HG03280 (cell line): ENCODE measurements around the gene TNRC6C.

ENCODE experiments used
- ATAC-seq: cut with Tn5 transposase; IDR thresholded peaks from one replicate; pipeline ENCODE4 v1.9.1; 2021; ENCODE audit warnings: mild to moderate bottlenecking, moderate library complexity; ENCODE audit not compliant: unreplicated experiment

TNRC6C gene

GRCh38 chr17:78123258-78123929 lies 164.9 kb downstream of the TNRC6C start:
- ATAC-seq, result no peak

GRCh38 chr17:78124081-78124835 lies 165.8 kb downstream of the TNRC6C start:
- no peak for ATAC-seq

- ATAC-seq, result no peak
Measured at GRCh38 chr17:78124836-78125137, 166.3 kb downstream of the TNRC6C start.

- ATAC-seq, result no peak
Measured at GRCh38 chr17:78125138-78125913, 166.8 kb downstream of the TNRC6C start.

- no peak for ATAC-seq
Measured at GRCh38 chr17:78125976-78126894, 167.7 kb downstream of the TNRC6C start.

GRCh38 chr17:78126895-78127238 lies 168.4 kb downstream of the TNRC6C start:
- no peak for ATAC-seq

DNA sequence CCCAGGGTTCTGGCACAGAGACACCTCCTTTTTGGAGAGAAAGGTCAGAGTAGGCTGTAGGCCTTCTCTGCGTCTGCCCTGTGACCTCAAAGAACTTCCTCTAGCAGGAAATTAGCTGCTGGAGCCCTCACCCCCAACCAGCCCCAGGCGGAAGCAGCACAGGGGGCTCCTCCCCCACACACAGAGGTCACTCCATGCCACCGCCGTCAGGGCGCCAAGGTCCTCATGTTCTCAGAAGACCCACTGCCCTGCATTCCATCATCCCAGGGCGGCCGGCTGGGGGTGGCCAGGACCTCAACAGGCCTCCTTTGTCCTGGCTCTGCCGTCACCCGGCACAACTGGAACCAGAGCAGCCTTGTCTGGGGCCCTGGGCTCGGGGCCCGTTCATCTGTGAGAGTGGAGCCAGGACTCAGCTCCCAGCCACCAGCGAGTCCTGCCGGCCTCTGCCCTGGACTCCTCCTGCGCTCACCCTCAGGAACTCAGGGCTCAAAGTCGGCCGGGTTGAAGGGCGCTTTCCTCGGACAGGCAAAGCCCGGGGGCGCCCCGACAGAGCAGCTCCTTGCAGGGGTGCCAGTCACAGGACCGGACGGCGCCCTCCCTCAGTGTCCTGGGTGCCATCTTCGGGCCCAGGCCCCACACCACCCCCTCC lies 168.9 kb downstream of the TNRC6C start:
- ATAC-seq, result no peak

DNA sequence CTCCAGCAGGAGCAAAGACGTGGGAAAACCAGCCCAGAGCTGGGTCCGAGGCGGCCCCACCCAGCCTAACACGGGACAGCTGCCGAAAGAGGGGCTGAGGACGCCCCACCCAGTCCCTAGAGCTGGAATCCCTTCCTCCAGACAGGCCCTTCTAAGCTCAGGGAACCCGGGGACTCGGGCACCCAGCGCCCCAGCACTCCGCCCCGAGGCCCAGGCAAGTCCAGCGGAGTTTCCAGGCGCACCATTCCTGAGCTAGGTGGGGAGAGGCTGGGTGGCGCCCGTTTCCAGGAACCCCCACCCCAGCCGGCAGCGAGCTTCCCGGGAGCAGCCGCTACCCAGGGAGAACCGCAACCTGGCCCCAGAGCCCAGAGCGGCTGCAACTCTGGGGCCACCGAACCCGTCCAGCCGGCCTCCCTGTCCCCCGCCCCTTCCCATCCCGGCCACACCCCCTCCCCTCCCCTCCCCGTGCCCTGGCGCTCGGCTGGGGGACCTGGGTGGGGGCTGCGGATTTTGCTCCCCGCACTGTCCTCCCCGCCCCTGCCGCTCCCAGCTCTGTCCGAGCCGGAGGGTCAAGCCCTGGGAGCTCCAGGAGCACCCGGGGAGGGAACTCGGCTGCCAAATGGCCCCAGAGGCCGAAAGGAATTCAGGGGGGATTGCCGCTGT lies 169.5 kb downstream of the TNRC6C start:
- ATAC-seq, result no peak

DNA sequence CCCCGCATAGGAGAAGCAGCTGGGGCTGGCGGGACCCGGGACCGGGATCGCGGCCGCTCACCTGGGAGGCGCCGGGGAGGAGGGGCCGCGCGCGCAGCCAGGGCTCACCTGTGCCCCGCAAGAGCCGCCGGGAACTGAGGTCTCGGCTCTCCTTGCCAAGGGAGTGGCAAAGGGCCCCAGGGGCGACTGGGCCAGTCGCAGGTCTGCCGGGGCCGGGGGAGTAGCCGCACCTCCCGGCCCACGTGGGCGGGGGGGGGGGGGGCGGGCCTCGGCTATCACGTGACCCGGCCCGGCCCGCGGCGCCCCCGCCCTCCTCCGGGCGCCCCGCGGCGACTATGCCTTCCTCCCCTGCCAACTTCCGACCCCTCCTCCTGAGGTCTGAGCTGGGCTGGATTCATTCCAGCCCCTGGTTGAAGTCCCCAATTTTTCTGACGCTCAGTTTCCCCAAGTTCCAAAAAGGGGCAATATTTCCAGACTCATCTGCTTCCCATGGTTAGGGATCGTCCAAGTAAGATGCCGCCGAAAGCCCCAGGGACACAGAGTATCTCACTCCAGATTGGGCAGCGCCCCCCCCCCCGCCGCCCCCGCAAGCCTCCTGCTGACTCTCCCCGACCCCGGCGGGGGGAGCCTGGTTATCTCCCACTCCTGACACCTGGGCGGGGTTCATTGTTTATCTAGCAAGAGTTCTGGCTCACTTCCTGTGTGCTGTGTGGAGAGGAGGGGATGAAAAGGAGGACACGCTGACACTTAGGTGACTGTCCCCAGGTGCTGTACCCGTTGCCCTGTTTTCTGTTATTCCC lies 170.2 kb downstream of the TNRC6C start, which contains the start of gene TMC6:
Gene TMC6 (minus strand): TSS at position 205 of the 800 bp plus-strand sequence. CDS start 1,923 bp downstream, outside the sequence.
- ATAC-seq, result peak; percentile 33

DNA sequence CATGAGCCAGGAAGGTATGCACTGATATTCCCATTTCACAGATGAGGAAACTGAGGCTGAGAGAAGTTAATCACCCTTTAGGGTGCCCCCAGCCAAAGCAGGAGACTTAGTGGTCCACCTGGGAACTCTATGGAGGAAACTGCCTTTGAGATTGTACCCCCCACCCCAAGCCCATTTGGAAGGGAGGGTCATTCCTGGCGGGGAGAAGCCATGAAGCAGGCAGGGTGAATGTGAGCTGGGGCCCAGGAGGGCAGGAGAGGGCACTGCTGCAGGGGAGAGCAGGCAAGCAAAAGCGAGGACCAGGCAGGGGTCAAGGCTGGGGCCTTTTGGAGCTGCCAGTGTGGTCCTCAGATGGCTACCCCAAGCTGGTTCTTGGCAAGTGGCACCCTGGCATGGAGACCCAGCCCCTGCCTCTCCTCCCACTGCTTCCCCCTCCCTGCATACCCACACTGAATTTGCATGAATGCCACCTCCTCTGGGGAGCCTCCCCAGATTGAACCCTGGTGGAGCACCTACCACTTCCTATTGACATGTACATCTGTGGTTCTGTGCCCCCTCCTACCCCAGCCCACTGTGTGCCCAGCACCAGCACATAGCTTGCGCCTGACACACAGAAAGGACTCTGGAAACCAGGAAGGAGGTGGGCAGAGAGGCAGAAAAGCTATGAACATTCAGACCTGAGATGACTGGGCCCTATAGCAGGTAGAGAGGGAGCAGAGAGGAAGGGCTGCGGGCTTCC lies 171.0 kb downstream of the TNRC6C start:
- no peak for ATAC-seq

DNA sequence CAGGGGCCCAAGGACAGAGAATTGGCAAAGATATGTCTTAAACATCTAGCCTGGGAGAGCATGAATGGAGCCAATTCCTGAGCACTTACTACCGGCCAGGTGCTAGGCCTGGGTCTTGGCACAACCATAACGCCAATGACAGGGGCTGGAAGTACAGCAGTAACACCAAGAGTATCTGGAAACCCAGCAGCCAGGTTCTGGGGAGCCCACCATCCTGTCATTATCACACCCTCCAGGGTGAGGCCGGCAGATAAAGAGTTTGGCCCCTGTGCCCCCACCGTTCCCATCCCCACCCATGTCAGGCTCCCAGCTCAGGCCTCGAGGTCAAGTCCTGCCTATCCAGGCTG lies 171.6 kb downstream of the TNRC6C start:
- no peak for ATAC-seq

- no peak for ATAC-seq
Measured at GRCh38 chr17:78130437-78131101, 172.1 kb downstream of the TNRC6C start, which contains the start of gene TMC8. Gene TMC8, plus strand, starts transcription at chr17:78130771. Its CDS starts 818 bp downstream, at chr17:78131589.

DNA sequence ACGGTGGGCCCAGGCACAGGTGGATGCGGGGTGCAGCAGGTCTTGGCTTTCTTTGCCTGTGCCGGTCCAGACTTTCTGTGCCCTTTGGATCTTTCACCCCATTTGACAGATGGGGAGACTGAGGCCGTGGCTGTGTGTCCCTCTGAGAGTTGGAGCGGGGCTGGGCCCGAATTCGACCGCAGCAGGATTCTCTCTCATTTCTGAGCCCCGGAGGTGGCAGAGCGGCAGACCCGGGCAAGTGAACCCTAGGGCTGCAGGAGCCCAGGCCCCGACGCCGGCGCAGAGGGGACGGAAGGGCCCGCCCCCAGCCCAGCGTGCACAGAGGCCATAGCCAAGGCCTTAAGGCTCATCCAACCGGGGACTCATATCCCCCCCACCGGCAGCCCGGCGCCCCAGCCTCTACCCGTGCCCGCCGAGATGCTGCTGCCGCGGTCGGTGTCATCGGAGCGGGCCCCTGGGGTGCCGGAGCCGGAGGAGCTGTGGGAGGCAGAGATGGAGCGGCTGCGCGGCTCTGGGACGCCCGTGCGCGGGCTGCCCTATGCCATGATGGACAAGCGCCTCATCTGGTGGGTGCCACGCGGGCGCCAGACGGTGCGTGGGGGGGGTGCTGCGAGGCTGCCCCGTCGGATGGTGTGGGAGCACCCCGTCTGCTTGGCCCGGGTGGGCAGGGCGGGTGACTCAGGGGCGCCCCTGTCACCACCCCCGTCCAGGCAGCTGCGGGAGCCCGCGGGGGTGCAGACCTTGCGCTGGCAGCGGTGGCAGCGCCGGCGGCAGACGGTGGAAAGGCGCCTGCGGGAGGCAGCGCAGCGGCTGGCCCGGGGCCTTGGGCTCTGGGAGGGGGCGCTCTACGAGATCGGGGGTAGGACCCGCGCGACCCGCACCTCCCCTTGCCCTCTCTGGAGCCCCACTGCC lies 172.9 kb downstream of the TNRC6C start:
- no peak for ATAC-seq

DNA sequence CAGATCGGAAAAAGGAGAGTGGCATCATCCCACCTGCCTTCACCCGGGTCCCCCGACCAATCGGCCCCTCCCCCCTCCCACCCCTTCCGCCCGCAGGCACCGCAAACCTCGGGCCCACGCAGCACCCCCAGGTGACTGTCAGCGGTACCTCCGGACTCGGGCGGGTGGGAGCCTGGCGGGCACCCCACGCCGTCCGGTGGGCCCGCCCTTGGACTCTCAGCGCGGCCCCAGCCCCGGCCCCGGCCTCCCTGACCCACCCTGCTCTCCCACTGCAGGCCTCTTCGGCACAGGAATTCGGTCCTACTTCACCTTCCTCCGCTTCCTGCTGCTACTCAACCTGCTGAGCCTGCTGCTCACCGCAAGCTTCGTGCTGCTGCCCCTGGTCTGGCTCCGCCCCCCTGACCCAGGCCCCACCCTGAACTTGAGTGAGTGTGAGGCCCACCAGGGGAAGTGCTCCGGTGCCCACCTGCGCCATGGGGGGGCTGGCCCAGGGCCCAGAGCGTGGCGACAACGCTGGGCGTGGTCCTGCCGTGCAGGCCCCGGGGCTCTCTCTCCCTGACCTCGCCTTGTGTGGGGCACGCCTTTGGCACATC lies 173.7 kb downstream of the TNRC6C start:
- no peak for ATAC-seq

DNA sequence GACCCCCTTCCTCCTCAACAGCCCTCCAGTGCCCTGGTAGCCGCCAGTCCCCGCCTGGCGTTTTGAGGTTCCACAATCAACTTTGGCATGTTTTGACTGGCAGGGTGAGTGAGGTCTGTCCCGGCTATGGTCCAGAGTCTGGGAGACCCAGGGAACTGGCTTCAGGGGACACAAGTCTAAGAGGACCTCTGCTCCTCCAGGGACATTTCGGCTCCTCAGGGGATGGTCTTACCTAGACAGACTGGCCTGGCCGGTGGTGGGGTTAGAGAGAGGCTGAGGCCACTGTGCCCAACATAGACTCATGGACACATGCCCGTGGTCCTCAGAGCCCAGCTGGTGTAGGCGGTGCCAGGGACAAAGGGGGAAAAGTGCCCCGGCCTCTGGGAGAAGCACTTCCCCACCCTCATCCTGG lies 174.3 kb downstream of the TNRC6C start:
- no peak for ATAC-seq

DNA sequence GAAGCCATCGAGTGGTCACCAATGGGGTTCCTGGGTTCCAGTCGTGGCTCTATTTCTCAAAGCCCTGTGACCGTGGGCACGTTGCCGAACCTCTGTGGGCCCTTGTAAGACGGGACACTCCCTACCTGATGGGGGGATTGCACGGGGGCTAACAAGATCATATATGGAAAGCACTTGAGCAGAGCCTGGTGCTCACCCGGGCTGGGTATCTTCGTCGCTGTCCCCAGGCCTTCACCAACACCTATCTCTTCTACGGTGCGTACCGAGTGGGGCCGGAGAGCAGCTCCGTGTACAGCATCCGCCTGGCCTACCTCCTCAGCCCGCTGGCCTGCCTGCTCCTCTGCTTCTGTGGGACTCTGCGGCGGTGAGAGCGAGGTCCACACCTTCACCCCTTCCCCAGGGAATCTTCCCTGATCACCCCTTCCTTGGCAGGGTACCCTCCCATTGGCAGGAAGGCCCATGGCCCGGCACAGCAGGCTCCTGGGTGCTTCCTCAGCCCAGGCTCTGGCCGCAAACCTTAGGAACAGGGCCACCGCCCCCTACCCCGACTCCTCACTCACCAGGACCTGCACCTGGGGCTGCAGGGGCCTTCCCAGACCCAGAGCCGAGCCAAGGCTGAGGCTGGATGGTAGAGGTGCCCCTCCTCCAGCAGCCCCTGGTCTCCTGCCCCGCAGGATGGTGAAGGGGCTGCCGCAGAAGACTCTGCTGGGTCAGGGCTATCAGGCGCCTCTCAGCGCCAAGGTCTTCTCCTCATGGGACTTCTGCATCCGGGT lies 174.9 kb downstream of the TNRC6C start:
- ATAC-seq, result no peak
